Activated gamma-delta T cell (primary cell): ENCODE data around the gene GFPT2.

Source experiments
- DNase-seq: peaks from one replicate; lab custom pipeline; 2025; lab: John Stamatoyannopoulos, UW
- total RNA-seq, 2 donors: gene quantifications; one replicate each; lab custom pipeline; 2026; lab: John Stamatoyannopoulos, UW

The GFPT2 gene
- total RNA-seq: 2.4 to 2.8 reads per million in 2 donors

DNA sequence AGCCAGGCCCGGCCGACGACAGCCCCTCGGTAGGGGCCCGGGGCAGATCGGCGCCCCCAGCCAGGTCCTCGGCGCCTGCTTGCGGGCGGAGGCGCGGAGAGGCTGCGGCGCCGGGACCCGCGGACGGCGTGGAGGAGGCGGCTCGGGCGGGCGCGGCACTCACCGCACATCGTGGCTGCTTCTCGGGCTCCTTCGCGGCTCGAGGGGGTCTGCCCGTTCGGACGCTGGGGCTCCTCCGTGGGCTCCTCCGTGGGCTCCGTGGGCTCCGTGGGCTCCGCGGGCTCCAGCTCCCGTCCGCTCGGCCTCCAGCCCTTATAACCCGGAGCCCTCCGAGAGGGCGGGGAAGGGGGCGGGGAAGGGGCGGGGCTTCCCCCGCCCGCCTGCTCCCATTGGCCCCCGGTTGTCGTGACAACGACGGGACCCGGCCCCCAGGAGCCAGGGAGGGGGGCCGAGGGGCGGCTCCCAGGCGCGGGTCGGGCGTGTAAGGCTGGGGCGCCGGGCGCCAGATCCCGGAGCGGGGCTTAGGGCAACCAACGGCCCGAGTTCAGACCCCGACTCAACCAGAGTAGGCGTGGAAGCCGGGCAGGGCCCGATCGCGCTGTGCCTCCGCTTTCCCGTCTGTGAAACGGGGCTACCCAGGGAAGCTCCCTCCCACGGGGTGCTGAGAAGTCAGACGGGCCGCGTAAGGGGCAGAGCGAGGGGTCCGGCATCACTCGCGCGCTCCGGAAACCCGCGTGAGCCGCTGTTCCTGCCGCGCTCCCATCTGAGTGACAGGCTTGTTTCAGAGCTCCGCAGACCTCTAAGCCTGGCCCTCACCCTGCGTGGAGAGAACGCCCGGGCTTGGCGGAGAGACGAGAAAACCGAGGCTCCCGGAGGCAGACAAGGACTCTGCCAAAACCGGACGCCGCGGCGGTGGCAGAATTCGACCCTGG, at the start of gene GFPT2:
GFPT2 (minus strand) TSS at position 289 of the 932 bp plus-strand sequence; CDS start at position 170, 119 bp downstream.
- peak; percentile 69 for DNase-seq

DNA sequence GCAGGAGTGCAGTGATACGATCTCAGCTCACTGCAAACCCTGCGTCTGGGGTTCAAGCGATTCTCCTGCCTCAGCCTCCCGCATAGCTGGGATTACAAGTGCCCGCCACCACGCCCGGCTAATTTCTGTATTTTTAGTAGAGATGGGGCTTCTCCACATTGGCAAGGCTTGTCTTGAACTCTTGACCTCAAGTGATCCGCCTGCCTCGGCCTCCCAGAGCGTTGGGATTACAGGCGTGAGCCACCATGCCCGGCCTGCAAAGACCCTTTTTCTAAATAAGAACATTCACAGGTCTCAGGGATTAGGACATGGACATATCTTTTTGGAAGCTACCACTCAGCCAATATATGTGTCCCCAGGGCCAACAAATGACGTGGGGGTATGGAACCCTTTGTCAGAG, 49.6 kb upstream of the GFPT2 start:
- DNase-seq: no peak

DNA sequence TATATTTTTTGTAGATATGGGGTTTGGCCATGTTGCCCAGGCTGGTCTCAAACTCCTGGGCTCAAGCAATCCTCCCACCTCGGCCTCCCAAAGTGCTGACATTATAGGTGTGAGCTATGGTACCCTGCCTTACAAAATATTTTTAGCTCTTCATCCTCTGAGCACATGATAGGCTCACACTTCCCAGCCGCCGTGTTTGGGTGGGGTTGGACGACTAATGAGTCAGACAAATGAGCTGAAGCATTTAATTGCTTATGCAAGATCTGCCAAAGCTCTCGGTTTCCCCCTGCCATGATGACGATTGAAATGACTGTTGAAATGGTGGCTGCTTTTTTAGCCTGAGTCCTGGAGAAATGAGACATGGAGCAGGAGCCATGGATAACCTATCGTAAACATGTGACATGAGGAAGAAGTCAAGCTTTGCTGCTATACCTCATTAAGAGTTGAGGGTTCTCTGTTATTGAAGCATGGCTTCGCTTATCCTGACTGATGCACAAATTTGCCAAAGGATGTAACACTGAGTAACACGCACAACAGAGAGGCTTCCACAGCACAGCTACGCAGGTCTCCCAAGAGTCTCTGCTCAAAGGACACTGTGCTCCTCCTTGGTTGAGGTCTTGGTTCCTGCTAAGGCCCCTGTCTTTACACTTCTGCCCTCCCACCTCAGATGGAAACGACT, 48.2 kb upstream of the GFPT2 start:
- no peak for DNase-seq

DNA sequence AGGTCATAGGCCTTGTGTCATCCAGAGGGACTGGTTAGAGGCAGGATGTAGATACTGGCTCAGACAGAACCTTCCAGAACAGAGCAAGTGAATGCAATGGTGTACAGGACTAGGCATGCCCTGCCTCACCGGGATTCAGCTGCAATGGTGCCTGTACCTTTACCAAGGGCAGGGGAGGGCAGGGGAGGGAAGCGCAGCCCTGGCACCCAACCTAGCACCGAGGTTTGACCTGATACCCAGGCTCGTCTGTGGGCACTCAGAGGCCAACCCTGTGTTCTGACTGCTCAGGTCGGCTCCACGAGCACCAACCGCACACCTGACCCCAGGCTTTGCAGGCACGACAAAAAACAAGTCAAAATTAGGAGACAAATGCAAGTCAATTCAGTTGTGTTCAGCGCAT, 47.3 kb upstream of the GFPT2 start:
- no peak for DNase-seq

DNA sequence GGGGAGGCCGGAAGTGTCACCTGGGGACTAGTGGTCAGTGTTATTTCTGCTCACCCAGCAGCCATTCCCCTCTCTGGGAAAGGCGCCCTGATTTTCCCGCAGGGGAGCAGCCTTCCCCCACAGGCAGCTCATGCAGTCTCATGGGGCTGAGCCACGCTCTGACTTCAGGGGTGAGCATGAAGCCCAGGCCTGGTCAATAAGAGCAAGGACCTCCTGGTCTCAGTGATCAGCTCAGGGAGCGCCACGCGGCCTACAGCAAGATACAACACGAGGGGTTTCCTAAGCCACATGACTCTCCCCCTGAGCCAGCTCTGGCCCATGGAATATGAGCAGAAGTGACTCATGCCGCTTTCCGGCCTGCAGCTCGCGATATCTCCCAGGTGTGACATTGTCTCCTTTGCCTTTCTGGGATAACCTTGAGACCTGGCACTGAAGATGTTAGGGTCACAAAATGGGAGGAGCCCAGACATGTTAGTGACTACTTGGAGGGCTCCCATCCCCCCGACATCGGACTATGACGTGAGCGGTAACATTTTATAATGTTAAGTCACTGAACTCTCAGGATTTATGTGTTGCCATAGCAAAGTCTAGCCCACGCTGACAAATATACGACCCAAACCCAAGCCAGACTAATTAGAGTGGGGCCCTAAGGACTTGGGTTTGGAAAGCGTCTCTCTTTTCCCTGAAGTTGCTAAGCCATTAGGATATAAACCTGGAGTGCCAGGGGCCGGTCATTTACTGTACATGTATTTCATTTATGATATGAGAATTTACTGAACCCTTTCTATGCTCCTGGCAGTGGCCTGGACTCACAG, 46.5 kb upstream of the GFPT2 start:
- no peak for DNase-seq

DNA sequence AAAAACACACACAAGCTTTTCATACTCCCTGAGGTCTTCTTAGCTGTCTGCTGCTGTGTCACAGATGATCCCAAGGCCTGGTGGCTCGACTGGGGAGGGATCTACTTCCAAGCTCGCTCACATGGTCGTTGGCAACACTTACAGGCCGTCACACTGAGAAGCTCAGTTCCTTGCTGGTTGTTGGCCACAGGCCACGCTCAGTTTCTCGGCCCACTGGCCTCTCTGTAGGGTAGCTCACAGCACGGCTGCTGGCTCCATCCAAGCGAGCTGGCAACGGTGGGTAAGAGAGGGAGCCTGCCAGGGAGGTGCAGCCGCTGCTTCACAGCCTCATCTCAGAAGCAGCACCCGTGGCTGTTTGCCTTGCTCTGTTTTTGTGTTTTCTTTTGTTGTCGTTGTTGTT, 43.8 kb upstream of the GFPT2 start:
- no peak for DNase-seq

DNA sequence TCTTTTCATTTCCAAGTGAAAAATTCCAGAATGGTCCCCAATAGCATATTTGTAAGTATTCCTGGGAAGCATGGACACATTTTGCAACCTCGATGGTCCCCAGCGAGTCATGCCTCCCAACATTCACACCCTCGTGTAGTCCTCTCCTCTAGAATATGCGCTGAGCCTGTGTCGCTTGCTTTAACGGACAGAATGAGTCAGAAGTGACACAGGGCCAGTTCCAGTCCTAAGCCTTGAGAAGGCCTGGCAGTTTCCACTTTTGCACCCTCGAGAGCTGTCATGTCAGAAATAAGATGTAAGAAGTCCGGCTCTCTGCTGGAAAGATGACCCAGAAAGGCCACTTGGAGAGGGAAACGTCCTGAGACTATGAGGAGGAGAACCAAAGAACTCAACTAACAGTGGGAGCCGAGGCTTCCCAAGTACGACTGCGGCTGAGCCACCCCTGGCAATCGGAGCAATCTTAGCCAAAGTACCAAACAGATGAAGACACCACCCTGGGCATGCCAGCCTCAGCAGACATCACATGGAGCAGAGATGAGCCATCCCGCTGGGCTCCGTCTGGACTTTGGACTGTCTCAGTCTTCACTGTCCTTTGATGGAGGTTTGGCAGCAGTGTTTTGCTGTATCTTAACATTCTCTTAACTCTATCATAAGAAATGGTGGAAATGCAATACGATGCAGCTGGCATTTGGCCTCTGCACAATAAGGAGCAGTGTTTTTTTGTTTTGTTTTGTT, 42.6 kb upstream of the GFPT2 start:
- DNase-seq: no peak

DNA sequence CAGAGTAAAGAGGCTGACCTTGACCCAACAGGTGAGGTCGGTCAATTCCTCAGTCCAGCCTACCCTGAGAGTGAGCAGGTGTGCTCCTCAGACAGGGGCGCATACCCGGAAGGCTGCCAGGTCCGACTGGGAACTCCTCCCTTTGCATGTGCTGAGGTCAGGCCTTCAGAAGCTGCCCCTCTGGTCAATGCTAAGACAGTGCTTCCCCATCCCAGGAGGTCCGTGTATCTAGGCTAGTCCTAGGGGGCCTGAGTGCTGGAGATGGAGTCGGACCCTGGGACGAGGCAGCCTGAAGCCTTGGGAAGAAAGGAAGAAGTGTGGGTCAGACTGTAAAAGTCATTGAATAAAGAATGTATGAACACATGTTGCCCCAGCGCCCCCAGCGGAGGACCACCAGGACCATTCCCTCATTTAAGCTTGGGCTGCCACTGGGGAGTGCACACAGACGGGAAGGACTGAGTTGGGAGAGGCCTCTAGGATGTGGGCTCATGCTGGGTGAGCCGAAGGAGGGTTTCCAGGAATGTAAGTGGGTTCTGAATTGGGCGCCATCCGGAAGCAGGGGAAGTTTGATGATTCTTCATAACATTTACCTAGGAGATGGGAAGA, 41.0 kb upstream of the GFPT2 start:
- no peak for DNase-seq

DNA sequence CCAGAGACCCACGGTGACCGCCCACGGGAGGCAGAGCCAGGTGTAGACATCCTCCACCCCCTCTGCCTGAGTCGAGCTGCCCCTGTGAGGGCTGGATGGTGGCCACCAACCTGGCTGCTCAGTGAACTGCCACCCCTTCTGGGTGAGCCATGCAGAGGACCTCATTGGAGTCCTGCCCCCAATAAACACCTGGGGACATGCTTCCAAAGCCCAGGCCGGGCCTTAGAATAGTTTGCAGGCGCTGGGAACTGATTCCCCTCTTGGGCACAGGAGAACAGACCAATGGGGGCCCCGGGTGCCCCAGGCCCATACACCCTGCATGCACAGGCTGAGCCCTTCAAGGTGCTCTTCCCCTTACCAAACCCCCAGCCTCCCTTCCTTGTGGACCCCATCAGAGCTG, 38.1 kb upstream of the GFPT2 start:
- DNase-seq: no peak

DNA sequence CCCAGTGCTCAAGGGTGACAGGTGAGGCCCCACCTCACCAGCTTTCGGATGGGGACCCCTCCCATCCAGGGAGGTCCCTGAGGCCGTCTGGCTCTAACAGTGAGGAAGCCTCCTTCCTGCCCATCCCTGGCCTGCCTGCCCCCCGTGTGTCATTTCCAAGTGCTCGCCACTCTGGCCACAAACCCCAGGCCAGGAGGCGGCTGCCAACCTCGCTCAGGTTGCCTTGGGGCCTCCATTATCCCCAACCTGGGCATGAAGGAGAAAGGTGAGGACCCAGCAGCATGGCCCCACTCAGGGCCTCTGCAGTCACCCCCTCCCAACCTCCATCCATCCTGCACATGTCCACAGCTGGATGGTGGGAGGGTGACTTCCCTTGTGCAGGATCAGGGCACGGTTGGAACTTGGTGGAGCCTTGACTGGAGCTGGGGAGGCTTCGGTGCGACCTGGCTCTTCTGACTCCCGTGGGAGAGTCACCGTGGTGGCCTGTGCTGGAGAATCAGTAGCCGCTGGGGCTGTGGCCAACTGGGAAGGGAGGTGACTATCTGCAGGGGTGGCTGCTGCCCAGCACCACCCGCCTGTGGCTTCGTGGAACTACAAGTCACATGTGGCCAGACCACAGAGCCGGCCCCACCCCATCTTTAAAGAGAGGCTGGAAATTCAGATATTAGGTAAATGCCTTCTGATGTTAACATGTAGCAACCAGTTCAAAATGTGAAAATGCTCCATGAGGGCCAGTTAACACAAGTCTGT, 37.5 kb upstream of the GFPT2 start:
- no peak for DNase-seq

DNA sequence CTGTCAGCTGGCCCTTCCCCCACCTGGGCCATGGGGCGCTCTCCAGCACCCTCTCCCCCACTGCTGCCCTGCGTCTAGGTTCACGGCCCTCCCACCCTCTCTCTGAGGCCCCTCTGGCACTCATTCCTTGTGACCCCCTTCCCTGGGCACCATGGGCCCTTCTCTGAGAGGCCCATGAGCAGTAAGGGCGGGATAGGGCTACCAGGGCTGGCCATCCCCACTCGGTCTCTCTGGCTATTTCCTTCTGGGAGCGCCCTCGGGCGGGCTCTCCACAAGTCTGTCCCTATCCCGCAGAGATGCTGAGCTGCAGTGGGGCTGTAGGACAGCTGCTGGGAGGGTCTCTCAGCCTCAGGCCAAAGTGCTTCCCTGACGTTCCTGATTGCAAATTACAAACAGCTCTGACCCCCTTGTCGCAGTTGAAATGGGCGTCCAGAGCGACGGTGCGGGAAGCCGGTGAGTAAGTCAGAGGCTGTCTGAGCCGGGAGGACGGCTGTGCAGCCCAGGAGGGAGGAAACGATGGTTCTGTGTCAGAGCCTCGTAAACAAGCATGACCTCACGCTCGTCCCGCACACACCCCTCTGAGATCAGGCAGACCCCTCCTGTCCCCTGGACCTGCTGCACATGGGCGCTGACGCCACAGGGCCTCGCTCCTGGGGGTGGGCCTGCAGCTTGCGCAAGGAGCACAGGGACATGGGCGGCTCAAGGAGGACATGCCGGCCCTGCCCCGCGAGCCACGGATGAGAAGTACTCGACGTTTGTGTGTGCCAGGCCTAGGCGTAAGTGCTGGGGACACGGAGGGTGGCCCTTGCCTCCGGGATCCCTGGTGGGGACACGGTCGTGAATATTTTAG, 36.3 kb upstream of the GFPT2 start:
- no peak for DNase-seq

DNA sequence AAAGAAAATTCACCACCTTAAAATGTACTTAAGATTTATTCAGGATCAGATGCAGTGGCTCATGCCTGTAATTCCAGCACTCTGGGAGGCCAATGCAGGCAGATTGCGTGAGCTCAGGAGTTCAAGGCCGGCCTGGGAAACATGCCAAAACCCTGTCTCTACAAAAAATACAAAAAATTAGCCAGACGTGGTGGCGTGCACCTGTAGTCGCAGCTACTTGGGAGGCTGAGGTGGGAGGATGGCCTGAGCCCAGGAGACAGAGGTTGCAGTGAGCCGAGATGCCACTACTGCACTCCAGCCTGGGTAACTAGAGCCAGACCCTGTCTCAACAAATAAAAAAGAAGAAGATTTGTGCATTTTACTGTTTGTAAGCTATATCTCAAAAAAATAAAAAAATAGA, 34.7 kb upstream of the GFPT2 start:
- no peak for DNase-seq

DNA sequence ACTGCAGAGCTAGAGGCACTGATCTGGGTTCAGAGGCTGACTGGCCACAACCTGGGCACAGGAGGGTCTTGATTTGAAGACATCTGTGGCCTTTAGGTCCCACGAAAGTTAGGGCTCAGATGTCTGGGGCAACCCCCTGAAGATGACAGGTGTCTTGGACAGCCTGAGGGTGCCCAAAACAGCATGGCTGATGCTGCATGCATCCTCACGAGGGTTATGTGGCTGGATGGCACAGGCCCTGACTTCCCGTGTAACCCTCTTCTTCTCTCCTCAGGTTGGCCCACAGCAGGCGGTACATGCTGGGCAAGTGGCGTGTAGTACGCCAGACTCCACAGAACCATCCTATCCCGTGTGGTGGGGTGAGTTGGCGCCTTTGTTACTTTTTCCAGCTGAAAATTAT, 29.8 kb upstream of the GFPT2 start:
- DNase-seq: no peak

DNA sequence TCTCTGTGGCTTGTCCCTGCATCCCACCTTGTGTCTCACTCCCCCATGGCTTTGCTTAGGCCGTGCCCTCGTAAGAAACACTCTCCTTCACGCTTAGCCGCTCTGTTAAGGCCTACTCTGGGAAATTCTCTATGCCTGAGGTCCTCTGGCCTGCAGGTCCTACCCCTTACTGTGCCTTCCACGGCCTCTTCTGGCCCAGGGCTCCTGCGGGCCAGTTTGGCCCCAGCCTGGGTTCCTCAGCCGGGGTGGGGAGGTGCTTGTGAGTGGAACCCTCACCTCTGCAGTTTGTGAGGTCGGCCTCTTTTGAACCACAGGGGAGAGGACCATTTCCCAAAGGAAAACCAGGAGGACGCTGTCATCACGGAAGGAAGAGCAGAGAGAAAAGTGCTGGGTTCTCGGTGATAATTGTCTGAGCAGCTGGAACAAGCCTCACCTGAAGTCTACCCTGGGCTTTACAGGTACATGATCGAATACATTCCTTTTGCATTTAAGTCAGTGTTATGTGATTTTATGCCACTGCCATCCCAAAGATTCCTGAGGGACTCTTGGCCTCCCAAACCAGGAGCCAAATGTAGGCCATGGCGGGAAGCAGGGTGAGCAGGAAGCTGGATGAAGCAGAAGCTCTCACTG, 28.8 kb upstream of the GFPT2 start:
- DNase-seq: no peak

DNA sequence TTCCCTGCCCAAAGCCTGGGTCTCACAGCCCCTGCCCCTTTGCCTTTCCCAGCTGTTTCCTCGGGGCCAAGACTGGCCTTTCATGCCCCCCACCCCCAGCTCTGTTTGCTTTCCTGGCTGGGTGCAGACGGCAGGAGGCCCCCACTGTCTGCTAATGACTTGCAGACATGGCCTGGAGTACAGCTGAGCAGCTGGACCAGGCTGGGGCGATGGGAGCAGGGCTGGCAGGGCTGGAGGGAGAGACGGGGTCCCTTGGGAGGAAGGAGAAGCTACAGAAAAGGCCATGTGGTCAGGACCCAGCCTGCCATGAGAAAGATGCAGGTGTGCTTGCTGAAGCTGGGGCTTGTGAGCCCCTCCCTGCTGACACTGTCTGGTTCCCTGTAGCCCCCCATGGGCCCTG, 28.3 kb upstream of the GFPT2 start:
- no peak for DNase-seq

DNA sequence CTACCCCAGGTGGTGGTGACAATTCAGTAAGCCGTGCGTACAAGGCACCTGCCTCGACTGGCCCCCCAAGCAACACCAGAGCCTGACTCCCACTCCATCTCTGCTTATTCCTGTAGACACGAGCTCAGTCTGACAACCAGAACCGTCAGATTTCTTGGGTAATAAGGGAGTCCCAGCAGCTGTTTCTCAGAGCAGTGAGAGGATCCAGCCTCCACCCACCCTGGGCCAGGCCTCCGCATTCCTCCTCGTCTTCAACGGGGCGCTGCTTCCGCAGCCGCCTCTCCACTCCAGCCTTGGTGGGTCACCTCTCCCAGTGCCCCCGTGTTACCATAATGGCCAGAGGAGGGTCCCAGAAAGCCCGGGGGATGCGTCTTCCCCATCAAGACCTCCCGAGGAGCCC, 27.7 kb upstream of the GFPT2 start:
- no peak for DNase-seq

DNA sequence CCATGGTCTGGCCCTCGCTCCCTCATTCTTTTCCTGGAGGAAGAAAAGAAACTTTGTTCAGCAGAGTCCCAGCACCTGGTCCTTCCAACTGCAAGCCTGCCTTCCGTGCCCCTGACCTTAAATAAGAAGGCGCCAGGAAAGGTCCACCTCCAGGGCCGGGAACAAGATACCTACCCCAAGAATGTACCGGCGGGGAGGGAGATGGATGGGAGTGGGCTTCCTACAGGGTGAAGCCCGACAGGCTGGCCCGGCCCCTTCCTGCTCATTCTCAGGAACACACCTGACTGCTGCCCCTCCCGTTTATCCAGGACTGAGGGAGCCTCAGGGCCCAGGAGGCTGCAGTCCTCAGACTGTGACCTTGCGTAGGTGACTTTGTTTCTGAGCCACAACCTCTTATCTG, 27.3 kb upstream of the GFPT2 start:
- DNase-seq: no peak

DNA sequence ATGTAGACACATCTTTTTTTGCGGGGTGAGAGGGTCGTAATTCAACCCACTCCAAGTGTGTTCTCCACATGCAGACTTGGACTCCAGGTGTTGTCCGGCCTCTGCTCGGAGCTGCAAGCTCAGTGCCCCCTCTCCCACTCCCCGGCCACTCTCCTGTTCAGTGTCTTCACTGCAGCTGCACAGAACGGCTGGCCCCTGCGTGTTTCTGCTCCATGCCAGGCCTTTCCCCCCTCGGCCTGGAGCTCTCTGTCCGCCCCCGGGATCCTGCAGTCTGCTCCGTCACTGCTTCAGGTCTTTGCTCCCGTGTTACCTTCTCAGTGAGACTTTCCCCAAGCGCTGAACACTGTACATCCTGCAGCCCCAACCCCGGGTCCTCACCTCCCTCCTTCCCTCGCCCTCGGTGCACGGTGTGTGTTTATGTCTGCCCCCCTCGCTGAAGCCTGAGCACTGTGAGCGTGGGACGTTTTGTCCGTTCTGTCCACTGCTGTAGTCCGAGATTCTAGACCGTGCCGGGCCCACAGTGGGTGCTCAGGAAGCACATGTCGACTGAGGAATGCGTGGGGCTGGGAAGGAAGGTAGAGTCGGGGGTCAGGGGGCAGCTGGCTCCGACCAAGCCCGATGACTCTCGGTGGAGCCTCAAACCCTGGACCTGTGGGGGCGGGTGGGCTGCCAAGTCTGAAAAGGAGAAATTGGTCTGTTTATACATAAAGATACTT, 26.4 kb upstream of the GFPT2 start:
- DNase-seq: no peak
